ENCODE results near the gene MYO10. TPM values are rescaled to one million over a fixed set of nuclear protein-coding genes. Genes with fewer than 3 reads are reported as not detected.

Gene MYO10
- total RNA-seq, 1 donor from 2014 or later, result 25.3 TPM

DNA sequence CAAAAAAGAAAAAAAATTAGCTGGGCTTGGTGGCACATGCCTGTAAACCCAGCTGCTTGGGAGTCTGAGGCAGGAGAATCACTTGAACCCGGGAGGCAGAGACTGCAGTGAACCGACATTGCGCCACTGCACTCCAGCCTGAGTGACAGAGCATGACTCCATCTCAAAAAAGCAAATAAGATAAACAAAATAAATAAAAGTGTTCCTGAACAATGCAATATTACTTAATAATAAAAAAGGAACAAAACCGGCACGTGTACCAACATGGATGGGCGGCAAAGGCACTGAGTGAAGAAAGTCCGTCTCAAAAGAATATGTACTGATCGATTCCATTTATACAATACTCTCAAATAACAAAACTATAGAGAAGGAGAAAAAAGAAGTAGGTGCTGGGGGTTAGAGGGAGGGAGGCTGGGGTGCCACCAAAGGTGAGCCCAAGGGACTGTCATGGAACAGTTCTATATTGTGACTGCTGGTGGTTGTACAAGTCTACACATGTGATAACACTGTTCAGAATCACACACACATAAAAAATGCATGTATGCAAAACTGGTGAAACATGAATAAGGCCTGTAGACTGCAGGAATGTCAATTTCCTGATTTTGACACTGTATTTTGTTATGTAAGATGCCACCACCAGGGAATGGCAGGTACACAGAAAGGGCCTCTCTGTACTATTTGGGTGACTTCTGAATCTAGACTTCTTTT, 15.8 kb downstream of the MYO10 start:
- no peak for FAIRE-seq

DNA sequence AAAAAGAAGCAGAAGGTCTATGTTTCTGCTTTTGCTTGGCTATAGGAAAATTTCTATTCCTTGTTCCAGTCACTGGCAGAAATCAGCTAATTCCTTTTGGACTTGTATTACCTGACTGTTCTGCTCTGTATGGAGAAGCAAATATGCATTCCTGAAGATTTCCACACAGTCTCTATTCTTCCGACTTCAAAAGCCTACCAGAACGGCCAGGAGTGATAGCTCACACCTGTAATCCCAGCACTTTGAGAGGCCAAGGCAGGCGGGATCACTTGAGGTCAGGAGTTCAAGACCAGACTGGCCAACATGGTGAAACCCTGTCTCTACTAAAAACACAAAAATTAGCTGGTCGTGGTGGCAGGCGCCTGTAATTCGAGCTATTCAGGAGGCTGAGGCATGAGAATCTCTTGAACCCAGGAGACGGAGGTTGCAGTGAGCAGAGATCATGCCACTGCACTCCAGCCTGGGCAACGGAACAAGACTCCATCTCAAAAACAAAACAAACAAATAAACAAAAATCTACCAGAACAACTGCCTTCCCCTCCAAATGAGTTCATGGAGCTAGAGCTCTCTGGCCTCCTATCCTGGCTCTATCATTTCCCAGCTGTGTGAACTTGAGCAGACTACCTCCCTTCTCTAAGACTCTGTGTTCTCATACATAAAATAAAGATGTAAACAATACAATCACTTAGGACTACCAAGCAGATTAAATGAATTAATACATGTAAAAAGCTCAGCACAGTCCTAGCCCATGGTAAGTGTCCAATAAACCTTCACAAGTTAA, 17.0 kb downstream of the MYO10 start:
- FAIRE-seq (no peak), DNase-seq (ENCODE audit: low spot score in 2 of 2) (no peak)

More for the DNA sequence above, 15.8 kb downstream of the MYO10 start:
- DNase-seq (ENCODE audit: low spot score in 2 of 2), result no peak

DNA sequence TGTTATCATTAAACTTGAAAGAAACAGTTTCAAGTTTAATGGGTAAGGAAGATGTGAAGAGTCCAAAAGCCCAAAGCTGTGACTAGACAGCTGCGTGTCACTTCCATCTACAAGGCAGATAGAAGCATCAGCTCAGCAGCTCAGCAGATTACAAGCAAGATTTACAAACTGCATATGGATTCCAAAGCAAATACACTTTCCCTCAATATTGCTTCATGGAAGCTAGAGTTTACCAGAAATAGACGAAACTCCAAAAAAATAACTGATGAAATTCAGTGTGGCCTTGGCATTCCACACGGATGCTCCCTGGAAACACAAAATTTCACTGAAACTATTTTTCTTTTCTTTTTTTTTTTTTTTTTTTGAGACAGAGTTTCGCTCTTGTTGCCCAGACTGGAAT, 17.9 kb downstream of the MYO10 start:
- DNase-seq (ENCODE audit: low spot score in 2 of 2) (no peak), FAIRE-seq (no peak)

DNA sequence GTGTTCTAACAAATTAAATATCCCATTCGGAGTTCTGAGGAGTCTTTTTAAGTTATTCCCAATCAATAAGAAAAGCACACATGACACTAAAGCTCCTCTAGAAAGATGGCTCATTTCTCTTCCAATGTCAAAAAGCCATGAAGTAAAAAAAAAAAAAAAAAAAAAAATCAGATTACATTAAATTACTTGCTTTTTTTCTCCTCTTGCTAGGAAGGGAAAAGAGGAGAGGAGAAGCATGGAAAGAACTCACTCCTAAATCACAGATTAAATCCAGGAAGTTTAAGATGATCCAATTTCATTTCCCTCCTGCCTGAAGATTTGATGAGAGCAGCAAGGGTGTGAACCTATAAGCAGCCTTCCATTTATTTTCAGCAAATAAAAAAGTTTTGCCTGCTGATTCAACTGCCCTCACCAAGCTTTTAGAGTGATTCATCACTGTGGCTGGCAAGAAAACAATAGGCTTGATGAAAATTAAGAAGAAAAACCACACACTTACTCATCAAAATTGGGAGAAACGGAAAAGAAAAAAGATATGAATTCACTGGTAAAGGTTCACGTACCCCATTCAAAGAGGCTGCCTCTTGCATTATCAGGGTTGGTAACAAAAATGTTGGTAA, 19.7 kb downstream of the MYO10 start:
- FAIRE-seq (no peak), DNase-seq (ENCODE audit: low spot score in 2 of 2) (no peak)

DNA sequence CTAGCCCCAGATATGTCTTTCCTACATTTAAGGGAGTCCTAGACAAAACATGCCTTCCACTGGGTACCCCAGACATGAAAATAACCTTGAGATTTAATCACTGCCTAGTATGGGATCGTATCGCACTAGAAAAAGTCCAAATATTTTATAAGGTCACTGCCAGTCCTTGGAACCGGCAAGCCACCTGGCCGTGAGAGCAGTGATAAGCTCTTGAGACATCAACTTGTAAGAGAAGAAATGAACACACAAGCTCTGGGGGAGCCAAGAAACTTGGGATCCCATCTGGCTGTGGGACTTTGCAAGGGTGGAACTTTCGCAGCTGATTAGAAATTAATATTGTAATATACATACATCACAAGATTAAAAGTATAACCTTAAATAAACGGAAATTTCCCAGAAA, 21.5 kb downstream of the MYO10 start:
- FAIRE-seq, result no peak
- no peak for DNase-seq (ENCODE audit: low spot score in 2 of 2)

DNA sequence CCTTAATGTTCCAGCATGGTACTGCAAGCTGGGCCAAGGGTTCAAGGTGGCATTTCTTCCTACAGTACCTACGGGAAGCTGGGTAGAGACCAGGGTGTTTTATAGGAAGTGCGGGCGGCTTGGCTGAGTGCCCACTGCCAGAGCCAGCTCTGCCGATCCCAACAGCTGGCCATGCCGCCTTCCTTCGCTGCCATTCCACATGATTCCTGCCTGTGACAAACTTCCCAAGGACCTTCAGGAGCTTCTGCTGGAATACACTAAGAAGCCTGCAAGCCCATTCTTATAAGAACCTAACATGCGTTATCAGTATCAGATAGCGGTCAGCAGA, 22.0 kb downstream of the MYO10 start:
- FAIRE-seq (no peak), DNase-seq (ENCODE audit: low spot score in 2 of 2) (no peak)

DNA sequence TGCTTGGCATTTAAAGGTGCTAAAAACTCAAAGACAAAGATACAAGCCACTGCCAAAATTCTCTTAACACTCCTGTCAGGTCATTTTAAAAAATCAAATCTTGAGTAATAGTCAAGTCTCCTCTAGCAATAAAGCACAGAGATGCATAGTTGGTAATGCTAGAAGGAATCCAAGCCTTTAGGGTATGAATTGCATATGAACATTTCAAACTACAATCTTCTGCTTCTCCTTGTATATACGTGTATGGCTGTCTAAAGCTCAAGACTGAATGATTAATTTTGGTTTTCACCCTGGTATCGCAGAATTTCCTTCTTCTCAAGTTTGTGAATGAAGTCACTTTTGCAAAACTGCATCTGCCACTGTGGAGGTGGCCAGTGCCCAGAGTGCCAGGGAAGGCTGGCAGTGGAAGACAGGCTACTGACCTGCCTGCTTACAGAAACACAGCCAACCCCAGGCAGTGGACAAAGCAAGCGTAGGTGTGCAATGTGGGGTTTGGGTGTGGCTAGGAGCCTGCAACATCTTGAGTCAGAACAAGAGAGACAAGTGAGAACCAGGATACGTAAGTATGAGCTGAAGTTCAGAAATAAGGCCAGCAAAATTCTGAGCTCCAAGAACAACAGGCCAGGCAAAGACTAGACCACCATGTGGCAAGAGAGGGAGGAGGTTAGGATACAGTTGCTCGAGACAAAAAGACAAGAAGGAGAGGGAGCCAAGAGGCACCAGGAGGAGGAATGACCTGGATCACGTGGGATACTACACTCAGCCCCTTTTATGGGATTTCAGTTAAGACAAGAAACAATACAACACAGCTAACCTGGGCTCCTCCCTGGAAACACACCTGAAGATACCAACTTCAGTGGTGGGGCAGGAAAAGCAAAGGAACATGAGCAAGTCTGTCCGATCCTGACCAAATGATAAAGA, 22.6 kb downstream of the MYO10 start:
- DNase-seq (ENCODE audit: low spot score in 2 of 2), result no peak
- FAIRE-seq, result no peak

DNA sequence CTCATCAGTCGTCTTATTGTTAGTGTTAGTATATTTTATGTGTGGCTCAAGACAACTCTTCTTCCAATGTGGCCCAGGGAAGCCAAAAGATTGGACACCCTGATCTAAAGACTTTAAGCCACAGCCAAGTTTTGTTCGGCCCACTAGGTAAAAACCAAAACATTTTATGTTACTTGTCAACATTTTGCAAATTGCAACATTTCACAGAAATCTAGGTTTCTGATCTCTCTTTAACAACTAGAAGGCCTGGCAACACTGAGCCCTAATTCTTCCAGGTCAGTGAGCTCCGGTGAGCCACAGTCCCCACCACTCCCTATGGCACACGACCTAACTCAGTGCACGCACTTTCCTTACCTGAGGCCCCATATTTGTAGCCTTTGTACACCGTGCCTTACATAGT, 24.0 kb downstream of the MYO10 start:
- DNase-seq (ENCODE audit: low spot score in 2 of 2), result no peak
- FAIRE-seq, result no peak

DNA sequence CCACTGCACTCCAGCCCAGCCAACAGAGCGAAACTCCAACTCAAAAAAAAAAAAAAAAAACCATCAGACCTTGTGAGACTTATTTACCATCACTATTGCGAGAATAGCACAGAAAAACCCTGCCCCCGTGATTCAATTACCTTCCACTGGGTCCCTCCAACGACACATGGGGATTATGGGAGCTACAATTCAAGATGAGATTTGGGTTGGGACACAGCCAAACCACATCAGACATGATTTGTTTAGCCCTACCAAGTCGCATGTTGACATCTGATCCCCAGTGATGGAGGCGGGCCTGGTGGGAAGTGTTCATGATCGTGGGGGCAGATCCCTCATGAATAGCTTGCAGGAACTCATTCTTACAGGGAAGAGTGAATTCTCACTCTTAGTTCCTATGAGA, 26.6 kb downstream of the MYO10 start:
- FAIRE-seq (no peak), DNase-seq (ENCODE audit: low spot score in 2 of 2) (no peak)

DNA sequence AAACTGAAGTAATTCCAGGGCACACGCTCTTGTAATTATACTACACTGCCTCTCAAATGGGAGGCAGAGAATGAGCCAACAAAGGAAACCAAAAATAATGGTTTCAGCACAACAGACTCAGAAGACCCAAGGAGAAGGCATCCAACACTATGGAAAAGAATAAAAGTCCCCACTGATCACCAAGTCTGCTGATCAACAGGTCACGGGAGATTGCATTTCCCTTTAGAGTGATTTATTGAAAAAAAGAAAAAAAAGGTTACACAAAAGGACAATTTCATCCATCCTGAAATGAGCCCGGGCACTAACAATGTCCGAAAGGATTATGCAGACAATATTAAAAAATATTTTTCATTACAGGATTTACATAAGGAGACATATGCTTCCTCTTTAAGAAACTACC, 28.8 kb downstream of the MYO10 start:
- FAIRE-seq, result no peak
- no peak for DNase-seq (ENCODE audit: low spot score in 2 of 2)

DNA sequence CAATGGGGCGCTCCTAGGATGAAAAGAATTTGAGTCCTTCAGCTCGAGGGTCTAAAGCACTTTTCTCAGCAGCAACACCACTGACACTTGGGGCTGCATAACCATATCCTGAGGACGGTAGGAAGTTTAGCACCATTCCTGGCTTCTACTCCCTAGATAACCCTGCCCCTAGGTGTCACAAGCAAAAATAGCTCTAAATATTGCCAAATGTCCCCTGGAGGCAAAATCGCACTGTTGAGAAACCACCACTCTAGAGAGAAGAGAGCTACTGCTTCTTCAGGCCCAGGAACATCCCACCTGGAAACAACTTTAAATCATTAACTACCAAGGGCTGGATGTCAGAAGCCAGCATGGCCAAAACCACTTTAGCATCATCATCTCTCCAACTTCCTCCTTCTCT, 29.8 kb downstream of the MYO10 start:
- no peak for DNase-seq (ENCODE audit: low spot score in 2 of 2)
- no peak for FAIRE-seq

DNA sequence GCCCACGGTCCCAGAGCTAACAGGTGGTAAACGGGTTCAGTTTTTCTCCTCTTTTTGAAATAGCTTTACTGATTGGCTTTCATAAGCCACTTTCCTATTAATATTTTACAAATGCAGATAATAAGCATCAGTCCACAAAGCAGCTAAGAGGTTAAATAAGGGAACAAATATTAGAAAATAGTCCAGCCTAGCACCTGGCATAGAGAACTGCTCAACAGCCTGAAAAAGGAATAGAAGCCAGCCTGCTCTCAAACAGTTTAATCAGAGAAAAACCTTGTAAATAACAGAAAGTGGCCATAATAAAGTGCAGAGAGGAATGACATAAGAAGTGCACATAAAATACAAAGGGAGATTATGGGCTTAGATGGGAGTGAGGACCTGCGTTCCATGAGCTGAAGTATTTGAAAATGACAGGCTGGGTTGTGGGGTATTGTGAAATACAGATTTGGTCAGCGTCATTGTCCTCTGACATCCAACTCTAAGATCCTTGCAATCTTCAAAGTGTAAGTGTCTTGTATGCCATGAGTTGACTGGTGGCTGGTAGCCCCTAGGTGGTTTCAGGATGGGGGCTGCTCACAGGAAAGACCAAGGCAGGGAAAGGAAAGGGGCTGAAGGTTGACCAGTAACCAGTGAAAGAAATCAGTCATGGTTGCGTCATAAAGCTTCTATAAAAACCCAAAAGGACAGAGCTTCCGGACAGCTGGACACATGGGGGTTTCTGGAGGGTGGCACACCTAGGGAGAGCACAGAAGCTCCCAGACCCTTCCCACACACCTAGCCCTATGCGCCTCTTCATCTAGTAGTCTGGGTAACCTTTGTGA, 32.4 kb downstream of the MYO10 start:
- DNase-seq (ENCODE audit: low spot score in 2 of 2) (no peak), FAIRE-seq (no peak)

DNA sequence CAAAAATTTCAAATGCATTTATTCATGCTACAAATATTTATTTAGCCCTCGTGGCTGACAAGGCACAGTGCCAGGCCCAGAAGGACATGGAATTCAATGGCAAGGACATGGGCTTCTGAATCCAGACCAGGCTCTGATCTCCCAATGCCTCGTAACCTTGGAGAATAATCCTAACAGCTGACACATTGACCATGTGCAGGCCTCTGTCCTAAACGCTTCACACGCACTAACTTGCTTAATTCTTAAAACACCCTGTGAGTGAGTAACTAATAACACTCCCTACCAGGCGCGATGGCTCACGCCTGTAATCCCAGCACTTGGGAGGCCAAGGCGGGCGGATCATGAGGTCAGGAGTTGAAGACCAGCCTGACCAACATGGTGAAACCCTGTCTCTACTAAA, 33.2 kb downstream of the MYO10 start:
- FAIRE-seq, result no peak
- no peak for DNase-seq (ENCODE audit: low spot score in 2 of 2)

DNA sequence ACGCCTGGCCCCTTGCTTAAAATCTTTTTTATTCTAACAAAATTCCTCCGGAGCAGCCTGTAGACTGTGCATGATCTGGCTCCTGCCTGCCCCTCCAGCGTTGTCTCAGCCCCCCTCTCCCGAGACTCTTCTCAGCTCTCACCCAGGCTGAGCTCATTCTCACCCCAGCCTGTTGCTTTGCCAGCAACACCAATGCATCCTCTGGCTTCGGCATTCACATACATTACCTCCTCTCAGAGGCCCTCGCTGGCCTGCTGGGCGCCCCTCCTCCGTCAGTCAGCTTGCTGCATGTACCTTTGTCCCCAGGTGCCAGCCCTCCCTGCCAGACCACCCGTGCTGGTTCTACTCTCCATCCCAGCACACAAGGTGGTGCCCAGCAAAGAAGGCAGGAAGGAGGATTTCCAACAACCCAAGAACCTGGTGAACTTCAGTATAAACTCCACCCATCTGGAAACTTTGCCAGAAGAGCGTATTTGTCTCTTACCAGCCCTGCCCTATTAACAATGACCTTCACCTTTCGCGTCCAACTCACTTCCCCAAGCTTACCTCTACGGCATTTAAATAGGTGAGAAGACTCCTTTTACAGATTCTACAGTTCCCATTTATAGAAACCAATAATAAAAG, 35.0 kb downstream of the MYO10 start:
- FAIRE-seq (no peak), DNase-seq (ENCODE audit: low spot score in 2 of 2) (no peak)

DNA sequence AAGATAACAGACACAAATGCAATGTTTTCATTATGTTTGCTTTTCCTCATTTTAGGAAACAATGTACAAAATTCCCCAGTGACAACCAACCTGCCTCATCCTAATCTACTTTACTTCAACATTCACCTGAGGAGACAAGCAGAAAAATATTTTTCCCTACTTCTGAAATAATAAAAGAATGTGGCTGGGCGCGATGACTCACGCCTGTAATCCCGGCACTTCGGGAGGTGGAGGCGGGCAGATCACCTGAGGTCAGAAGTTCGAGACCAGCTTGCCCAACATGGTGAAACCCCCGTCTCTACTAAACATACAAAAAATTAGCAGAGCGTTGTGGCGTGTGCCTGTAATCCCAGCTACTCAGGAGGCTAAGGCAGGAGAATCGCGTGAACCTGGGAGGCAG, 36.9 kb downstream of the MYO10 start:
- no peak for DNase-seq (ENCODE audit: low spot score in 2 of 2)

DNA sequence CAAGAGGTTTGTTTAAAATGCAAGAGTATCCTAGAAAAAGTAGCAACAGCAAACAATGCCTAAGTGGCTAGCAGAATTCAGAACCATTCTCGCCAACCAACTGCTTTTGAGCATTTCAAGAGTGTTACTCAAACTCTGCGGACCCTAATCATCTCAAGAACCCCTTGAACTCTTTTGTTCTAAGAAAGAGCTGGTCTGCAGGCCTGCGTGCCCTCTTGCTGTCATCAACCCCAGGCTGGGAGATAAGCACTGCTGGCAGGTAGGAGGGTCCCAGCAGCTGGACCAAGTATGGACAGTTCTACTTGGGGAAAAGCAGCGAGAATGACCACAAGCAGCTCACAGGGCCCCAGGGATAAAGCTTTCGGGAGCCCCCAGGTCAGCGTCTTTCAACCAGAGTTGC, 38.3 kb downstream of the MYO10 start:
- FAIRE-seq (no peak), DNase-seq (ENCODE audit: low spot score in 2 of 2) (no peak)

More for the DNA sequence above, 36.9 kb downstream of the MYO10 start:
- no peak for FAIRE-seq

DNA sequence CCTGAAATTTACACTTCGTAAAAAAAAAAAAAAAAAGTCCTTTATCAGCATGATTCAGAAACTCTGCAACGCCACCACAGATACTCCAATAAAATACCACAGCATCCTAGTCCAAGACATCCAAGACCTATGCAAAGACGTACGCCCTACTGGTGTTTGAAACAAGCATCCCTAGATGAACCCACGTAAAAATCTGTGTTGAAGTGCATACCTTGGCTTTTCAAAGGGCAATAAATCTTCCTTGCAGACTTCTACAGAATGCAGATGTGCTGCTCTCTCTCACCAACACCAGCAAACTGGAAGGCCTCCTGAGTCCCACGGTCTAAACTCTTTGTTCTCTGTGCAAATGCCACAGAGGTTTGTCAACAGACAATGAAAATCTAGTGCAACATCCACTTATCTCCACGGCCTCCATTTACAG, 38.8 kb downstream of the MYO10 start:
- DNase-seq (ENCODE audit: low spot score in 2 of 2), result no peak
- no peak for FAIRE-seq

DNA sequence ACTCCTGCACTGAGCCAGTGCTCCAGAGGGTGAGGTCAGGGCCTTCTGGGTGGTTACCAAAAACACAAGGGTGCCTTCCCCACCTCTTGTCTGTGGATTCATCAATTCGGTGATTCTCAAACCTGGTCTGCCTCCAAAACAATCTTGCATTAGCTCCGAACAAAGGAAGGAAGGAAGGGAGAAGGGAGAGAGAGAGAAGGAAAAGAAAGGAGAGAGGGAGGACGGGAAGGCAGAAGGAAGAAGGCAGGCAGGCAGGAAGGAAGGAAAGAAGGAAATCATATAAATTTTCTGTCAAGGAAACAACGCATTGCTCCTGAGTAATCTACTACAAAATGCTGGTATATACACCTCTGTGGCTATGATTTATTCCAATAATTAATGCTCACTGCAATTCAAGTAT, 39.3 kb downstream of the MYO10 start:
- no peak for FAIRE-seq
- DNase-seq (ENCODE audit: low spot score in 2 of 2), result no peak

DNA sequence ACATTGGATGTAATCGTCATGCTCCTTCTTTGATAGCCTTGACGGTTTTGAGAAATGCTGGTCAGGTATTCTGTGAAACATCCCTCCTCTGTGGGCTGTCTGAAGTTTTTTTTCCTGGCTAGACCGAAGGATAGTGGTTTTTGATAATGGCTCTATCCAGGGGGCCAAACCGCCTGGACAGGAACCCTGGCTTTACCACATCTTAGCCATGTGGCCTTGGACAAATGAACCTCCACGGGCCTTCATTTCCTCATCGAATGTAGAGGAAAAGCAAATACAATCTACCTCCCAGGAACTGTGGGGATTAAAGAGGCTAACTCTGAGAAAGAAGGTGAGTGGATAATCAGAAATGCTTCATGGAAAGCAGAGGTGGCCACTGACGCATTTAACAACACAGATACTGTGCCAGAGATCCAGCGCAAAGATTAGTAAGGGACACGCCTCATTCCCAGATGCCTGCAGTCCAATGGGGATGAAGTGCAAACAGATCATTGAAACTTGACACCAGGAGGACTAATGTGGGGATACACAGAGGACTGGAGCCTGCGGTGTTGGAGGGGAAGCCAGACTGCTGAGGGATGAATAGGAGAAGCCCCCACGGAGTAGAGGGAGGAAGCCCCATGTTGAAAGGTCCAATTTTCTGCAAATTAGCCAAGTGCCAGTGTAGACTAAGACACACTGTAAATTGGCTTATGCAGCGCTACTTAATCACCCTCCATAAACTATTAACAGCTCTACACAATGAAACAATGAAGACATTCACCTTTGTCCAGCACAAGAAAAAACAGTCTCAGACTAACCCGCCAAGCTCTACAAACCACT, 41.6 kb downstream of the MYO10 start:
- no peak for FAIRE-seq
- DNase-seq (ENCODE audit: low spot score in 2 of 2), result no peak

All from frontal cortex (tissue), 4 donors.